ENCODE data around the gene IQGAP3.

DNA sequence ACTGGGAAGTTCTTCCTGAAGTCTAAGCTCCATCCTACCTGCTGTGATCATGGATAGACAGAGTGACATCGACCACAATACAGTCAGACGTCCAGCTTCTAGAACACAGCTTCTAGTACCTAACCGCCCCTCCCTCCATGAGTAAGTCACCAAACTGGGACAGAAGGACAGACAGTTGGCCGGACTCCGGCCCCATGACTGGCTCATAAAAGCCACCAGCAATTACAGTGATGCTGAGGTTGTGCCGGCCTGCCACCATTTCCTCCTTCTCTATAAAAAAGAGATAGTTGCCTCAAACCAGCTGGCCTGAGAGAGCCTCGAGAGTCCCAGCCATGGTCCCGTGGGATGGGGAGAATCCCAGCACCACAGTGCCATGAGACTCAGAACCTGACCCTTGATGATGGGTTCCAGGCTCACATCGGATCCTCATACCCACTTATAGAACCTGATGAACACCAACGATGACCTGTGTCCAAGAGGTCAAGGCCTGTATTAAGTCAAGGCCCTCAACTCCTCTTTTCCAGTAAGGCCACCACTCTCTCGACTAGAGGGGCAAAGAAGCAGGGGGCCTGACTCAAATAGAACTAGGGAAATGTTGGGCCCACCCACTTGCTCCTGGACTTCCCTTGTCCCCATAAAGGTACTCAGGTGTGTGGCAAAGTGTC, 75.2 kb downstream of the IQGAP3 start:
- TF ChIP-seq, protein P1, sequence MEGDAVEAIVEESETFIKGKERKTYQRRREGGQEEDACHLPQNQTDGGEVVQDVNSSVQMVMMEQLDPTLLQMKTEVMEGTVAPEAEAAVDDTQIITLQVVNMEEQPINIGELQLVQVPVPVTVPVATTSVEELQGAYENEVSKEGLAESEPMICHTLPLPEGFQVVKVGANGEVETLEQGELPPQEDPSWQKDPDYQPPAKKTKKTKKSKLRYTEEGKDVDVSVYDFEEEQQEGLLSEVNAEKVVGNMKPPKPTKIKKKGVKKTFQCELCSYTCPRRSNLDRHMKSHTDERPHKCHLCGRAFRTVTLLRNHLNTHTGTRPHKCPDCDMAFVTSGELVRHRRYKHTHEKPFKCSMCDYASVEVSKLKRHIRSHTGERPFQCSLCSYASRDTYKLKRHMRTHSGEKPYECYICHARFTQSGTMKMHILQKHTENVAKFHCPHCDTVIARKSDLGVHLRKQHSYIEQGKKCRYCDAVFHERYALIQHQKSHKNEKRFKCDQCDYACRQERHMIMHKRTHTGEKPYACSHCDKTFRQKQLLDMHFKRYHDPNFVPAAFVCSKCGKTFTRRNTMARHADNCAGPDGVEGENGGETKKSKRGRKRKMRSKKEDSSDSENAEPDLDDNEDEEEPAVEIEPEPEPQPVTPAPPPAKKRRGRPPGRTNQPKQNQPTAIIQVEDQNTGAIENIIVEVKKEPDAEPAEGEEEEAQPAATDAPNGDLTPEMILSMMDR (IDR thresholded peaks at IDR 0.05) = no peak
- no peak for TF ChIP-seq EP300 (IDR thresholded peaks at IDR 0.05)

Measured in ovary (tissue), 3 donors.